GM10266 (cell line): Measurements from ENCODE around the gene GBP6.

ENCODE experiments used
- DNase-seq: peaks from one replicate; pipeline ENCODE4 v3.0.0; 2012; ENCODE audit errors: extremely low spot score
- TF ChIP-seq, protein P1 (sequence below): IDR thresholded peaks from 2 replicates; pipeline ENCODE4 v1.5.1; 2012; ENCODE audit warnings: mild to moderate bottlenecking, low read depth; ENCODE audit not compliant: control insufficient read depth, insufficient read depth; ENCODE audit errors: missing control alignments

The GBP6 gene

DNA sequence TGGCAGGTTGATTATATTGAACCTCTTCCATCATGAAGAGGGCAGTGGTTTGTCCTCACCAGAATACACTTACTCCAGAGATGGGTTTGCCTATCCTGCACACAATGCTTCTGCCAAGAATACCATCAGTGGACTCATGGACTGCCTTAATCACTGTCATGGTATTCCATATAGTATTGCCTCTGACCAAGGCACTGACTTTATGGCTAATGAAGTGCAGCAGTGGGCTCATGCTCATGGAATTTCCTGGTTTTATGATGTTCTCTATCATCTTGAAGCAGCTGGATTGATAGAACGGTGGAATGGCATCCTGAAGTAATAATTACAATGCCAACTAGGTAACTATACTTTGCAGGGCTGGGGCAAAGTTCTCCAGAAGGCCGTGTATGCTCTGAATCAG lies 16.6 kb upstream of the GBP6 start:
- no peak for DNase-seq
- TF ChIP-seq, protein P1, sequence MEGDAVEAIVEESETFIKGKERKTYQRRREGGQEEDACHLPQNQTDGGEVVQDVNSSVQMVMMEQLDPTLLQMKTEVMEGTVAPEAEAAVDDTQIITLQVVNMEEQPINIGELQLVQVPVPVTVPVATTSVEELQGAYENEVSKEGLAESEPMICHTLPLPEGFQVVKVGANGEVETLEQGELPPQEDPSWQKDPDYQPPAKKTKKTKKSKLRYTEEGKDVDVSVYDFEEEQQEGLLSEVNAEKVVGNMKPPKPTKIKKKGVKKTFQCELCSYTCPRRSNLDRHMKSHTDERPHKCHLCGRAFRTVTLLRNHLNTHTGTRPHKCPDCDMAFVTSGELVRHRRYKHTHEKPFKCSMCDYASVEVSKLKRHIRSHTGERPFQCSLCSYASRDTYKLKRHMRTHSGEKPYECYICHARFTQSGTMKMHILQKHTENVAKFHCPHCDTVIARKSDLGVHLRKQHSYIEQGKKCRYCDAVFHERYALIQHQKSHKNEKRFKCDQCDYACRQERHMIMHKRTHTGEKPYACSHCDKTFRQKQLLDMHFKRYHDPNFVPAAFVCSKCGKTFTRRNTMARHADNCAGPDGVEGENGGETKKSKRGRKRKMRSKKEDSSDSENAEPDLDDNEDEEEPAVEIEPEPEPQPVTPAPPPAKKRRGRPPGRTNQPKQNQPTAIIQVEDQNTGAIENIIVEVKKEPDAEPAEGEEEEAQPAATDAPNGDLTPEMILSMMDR: no peak

GRCh38 chr1:89350298-89350697 lies 13.6 kb upstream of the GBP6 start:
- DNase-seq: no peak
- TF ChIP-seq, protein P1: no peak

- TF ChIP-seq, protein P1: no peak
- DNase-seq: no peak
Measured at GRCh38 chr1:89351597-89352311, 12.1 kb upstream of the GBP6 start.

GRCh38 chr1:89352421-89352820 lies 11.4 kb upstream of the GBP6 start:
- TF ChIP-seq, protein P1: no peak
- no peak for DNase-seq

DNA sequence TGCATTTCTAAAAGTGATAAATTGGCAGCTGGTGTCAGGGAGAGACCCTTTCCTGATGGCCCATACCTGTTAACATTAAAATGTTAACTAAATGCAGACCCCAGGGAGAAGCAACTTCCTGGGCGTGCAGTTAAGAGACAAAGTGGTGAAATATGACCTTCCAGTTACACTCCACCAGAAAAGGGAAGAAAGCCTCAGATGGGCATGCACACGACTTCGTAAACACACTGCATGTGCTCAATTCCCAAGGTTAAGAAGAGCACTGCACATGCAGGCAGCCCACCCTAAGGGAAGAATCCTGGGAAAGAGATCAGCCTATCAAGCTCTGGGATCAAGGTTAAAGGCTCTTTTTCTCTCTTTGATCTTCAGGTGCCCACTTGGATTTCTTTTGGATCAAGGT lies 9.7 kb upstream of the GBP6 start:
- no peak for DNase-seq
- TF ChIP-seq, protein P1: no peak

DNA sequence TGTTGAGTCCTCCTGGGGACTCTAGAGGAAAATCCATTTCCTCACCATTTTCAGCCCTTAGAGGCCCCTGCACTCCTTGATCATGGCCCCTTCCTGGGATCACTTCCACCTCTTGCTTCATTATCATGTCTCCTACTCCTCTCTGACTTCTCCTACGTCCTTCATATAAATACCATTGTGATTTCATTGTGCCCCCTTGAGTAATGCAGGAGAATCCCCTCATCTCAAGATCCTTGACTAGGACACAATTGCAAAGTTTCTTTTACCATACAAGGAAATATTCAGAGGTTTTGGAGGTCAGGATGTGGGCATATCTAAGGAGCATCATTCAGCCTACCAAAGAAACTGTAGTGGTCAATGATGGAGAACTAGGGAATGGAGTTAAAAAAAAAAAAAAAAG lies 8.8 kb upstream of the GBP6 start:
- DNase-seq: no peak
- TF ChIP-seq, protein P1: no peak

- TF ChIP-seq, protein P1: no peak
- DNase-seq: no peak
Measured at GRCh38 chr1:89356658-89357400, 7.0 kb upstream of the GBP6 start.
